GM21619 (cell line): ENCODE measurements around the gene AMACR.

ENCODE experiments used
- ATAC-seq: cut with Tn5 transposase; IDR thresholded peaks from one replicate; pipeline ENCODE4 v1.9.1; 2021; ENCODE audit not compliant: unreplicated experiment

The AMACR gene

DNA sequence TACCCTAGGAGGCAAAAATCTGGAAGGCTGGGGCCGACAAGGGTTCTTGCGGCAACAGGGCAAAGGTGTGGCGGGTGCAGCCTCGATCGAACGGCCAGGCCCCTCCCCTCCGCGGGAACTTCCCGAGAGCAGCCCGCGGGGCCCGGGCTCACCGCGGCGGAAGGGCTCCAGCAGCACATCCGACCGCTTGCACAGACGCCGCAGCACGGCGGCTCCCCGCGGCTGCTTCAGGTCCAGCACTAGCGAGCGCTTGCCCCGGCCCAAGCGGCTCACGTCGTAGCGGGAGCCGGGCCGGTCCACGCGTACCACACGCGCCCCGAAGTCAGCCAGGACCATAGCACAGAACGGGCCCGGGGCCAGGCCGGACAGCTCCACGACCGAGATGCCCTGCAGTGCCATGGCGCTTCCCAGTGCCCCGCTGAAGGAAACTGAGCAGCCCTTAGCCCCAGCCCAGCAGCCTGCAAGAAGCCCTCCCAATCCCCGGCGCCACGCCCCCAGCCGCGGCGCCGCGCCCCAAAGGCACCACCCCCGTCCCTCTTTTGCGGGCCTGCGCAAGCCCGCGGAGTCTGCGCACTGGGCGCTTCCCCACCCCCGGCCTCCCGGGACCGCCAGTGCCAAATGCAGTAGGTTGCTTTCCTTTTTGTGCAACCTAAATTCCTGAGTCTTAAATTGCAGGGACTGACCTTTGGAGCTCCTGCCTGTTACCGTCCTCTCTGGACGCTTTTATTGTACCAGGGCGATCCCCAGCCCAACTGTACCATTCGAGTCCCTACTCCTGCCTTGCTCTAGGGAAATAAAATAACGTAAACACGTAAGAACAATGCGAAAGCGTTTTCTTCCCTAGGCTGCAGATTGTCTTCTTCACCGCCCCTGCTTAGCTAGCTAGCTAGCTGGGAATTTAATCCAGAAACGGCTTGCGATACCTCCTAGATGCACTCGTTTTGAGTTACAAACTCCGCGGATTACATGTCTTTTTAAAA is at the start of gene AMACR:
Gene AMACR, minus strand, starts transcription at position 430 of the 980 bp plus-strand sequence. Its CDS starts 31 bp downstream, at position 399.
- peak; percentile 91 for ATAC-seq

GRCh38 chr5:34057569-34057968 is 49.7 kb upstream of the AMACR start:
- ATAC-seq, result no peak

DNA sequence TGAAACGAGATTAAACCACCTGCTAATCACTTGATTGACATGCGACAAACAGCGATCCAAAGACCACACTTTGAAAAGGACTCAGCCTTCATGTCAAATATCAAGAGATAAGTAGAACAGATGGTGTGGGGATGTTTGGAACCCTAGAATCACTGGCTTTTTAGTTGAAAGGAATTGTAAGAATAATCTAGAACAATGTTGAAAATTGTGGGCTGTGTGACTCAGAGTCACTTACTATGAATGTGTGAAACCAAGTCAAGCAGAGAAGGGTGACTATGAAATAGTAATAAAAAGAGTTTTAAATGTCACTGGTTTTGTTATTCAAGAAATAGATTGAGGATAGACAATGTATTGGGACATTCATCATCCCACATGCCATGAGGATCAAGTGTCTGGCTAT is 49.3 kb upstream of the AMACR start:
- no peak for ATAC-seq

GRCh38 chr5:34055667-34056066 is 47.8 kb upstream of the AMACR start:
- ATAC-seq, result no peak

DNA sequence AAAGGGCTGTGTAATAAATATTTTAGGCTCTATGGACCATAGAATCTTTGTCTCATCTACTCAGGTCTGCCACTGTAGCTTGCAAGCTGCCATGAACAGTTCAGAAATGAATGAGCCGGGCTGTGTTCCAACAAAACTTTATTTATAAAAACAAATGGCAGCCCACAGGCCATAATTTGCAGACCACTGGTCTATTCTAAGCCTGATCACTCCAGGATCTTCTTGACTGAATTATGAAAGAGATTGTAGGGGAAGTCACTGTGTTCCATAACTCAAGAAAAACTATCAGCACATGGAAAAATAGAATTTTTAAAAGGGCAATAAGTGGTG is 46.5 kb upstream of the AMACR start:
- no peak for ATAC-seq

DNA sequence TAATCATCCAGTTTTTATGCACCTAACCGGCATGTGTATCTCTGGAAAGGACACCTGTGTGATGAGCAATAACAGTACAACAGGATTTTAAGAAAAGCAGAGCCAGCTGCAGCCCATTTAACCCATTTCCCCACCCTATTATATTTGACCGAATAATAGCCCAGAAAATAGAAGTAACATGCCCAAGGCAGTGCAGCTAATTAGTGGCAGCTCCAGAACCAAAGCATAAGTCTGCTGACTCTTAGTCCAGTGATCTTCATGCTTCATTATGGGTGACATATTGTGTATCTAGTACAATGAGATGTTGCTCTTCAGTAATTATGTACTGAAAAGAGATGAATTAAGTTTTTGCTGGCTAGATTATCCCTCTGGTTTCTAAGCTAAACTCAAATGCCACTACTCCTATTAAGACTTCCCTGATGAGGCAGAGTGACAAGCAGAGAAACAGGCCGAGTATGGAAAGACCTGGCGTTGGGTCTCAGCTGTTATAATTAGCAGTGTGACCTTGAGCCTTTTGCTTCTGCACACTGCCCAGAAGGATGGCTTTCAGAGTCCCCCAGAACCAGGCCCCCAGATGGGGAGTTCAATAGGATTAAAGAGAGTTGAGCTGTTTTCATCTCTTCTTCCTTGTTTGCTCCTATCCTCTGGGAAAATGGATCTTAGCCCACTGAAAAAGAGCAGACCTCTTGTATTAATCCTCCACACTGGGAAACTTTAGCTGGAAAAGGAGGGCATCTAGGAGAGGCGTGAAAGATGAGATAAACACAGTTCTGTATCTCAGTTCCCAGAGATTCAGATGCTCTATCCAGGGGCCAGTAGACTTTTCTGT is 45.9 kb upstream of the AMACR start:
- no peak for ATAC-seq

- no peak for ATAC-seq
These were observed 45.3 kb upstream of the AMACR start for GRCh38 chr5:34053133-34053532.

- ATAC-seq, result no peak
These were observed 43.6 kb upstream of the AMACR start for GRCh38 chr5:34051374-34051980.

DNA sequence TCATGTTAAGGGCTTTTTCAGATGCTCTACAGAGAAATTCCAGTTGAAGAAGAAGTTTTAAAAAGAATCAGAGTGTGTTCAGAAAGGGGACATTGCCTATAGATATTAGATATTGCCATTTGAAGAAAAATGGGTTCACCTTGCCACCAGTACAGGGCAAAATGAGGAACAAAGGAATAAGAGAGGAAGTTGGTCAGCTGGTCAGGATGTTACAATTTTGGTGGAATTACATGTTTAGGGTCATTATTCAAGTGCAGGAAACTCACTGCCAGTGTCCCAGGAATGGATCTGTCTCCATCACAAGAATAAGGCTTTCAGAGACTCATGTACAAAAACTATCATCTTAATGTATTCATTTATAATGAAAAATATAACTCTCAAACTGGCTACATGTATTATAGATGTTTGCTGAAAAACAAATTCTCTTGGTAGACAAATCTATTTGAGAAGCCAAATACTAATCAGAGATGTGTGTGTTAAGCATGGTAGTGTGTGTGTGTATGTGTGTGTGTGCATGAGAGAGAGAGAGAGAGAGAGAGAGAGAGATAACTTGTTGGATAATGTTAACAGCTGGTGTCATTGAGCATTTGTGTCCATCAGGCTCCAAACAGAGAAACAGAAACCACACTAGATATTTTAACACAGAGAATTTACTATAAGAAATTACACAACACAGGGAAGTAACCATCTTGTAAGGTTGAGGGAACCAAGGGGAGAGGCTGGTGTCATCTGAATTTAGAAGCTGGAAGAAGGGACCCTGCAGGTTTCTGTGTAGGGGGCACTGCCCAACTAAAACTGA is 40.1 kb upstream of the AMACR start:
- no peak for ATAC-seq

GRCh38 chr5:34047143-34047542 is 39.3 kb upstream of the AMACR start:
- no peak for ATAC-seq

DNA sequence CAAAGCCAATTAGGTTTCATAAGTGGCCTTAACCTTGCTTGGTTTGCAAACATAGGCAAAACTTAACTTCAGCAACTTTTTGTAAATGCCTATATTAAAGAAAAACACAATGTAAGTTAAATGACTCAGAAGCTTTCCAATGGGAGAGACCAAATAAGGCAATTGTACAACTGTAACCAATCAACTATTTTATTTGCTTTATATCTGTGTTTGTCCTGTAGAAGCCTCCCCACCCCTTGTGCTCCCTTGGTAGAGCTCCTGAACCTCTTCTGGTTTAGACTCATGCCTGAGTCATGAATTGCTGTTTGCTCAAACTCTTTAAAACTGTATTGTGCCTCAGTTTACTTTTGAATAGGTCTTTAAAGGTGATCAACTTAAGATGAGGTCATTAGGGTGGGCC is 38.1 kb upstream of the AMACR start:
- no peak for ATAC-seq

GRCh38 chr5:34045023-34045422 is 37.2 kb upstream of the AMACR start:
- ATAC-seq, result no peak

DNA sequence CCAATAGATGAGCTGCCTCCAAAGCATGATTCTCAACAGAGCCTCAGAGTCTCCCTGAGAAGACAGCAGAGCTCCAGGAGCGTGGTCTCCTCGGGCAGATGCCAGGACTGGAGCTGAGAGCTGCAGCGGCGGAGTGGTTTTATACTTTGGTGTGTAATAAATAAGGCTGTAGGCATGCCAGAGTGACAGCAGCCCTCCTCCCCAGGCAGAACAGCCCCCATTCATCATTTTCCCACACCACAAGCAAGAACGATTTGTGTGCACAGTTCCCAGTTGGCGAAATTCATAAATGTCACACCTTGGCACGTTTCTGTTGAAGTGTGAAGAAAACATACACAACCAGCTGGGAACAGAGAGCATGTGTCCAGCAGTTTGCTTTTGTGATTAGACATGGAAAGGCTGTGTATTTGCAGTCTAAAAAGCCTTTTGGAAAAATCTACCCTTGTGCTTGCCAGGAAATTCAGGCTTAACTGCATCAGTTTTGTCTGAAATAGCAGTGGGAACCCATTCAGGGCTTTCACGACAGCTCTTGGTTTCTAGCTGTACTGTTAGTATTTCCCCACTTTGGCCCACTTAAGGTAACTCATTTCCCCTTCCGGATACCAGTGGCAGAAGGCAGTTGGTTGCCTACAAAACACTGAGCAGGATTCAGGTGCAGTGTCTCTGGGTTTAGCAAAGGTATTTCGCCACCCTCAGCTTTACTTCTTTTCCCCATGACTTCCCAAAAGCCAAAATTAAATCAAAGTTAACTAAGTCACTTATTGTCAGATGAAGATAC is 35.4 kb upstream of the AMACR start, which contains the start of gene C1QTNF3:
Gene C1QTNF3, minus strand, starts transcription at position 115 of the 778 bp plus-strand sequence. Its CDS starts 88 bp downstream, at position 27.
- ATAC-seq, result no peak

DNA sequence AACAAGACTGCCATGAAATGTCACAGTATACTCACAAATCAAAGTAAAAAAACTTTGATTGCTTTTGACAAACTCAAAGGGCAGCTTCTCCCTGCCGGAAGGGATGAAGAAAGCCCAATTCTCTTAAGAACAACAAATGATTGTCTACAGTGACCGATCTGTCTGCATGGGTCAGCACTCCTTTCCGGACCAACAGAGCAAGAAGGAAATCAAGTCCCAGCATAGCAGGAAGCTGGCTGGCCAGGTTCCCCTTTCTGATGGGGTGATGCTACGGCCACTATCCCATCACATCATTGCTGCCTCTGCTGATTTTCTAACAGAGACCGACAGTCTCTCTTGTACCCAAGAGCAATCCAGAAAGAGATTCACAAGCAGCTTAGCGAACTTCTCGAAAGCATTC is 34.5 kb upstream of the AMACR start:
- no peak for ATAC-seq

- peak; percentile 64 for ATAC-seq
These were observed 33.6 kb upstream of the AMACR start for GRCh38 chr5:34041247-34041972.

DNA sequence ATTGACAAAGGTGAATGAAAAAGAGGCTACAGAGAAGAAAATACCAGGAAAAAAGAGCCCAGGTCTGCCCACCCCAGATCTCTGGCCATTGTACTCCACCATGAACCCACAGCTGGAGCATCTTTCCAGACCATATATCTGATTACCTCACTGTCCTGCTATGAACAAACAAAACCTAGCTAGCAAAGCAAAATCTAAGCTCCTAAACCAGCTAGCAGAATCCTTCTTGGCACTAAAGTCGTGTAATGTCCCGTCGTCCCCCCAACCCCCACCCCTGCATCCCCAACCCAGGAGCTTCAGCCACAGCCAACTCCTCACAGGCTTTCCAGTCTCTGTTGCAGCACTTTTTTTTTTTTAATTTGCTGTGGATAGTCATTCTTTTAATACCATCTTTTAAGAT is 32.6 kb upstream of the AMACR start:
- no peak for ATAC-seq

DNA sequence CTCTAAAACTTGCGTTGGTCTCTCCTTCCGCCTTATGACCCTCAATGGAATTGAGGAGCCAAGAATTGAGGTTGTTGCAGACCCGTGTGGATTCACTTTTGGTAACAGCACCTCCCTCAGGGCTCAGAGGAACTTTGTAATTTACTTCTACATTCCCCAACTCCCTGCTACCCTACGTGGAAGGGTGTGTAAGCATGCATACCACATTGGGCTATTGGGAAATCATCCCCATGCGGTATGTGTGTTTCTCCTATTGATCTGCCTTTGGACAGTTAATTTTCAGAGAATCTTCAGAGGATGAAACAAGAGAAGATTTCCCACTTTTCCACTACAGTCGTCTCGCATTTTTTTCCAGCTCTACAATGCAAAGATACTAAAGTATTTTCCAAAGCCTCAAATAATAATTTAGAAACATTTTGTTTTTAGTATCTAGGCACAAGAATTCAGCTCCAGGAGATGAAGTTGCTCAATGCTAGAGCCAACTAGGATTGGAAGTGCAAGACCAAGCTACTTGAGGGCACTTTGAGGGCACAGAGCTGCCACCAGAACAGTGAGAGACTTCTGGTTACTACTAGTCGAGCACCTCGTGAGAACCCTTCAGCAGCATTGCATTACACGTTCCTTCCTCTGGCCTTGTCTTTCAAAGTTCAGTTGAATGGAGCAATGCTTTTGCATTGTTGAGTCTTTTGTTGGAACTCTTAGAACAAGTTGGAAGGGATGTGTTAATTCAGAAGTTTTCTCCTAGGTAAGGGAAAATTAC is 31.7 kb upstream of the AMACR start:
- no peak for ATAC-seq

GRCh38 chr5:34038838-34039237 is 31.0 kb upstream of the AMACR start:
- no peak for ATAC-seq
